T-cell (primary cell): ENCODE data around the gene DTNB. TPM values are rescaled to one million over a fixed set of nuclear protein-coding genes. Genes with fewer than 3 reads are reported as not detected.
A peak's percentile ranks its signal among the peaks of the same experiment; 100 is the strongest.

Experiments used
- ATAC-seq, 4 experiments: fragments of 200-7000 bp in 3 of 4; fragments of 150-1000 bp in 1 of 4; cut with Tn5 transposase; replicated peaks in 1 of 4; 1 replicate in 3 of 4; 2 replicates in 1 of 4; pipeline ENCODE4 v1.10.0; 2021; ENCODE audit warnings: moderate library complexity in 3 of 4, mild to moderate bottlenecking in 2 of 4, moderate number of reproducible peaks in 1 of 4
- CTCF ChIA-PET, 2 donors: fragments of 300-600 bp; sonication (Branson Sonifier 250); formaldehyde crosslinking; loops; one replicate each; lab custom pipeline; 2022; ENCODE audit warnings: antibody characterized with exemption in 2 of 2; lab: Charles Lee
- POLR2A ChIA-PET, 2 donors: fragments of 300-600 bp; sonication (Branson Sonifier 250); formaldehyde crosslinking; loops; one replicate each; lab custom pipeline; 2022; ENCODE audit warnings: antibody characterized with exemption in 2 of 2; lab: Charles Lee
- DNase-seq, 35 experiments: peaks; one replicate each; pipeline versions ENCODE4 v3.0.0 to v3.0.0-alpha.2; 2013 to 2023
- H3K27ac ChIP-seq: one replicate; pipeline ENCODE4 v1.5.1; 2013; ENCODE audit warnings: low read length
- H3K27me3 ChIP-seq, 2 experiments: replicated peaks in 1 of 2; 1 replicate in 1 of 2; 2 replicates in 1 of 2; pipeline versions ENCODE4 v1.6.1 to v1.7.0; 2013; ENCODE audit warnings: low read length in 1 of 2, mixed read lengths in 1 of 2; ENCODE audit not compliant: control insufficient read depth in 2 of 2, insufficient read depth in 2 of 2; ENCODE audit errors: extremely low read depth in 1 of 2
- H3K36me3 ChIP-seq, 2 donors: 1 replicate in 1 of 2; 2 replicates in 1 of 2; pipeline versions ENCODE4 v1.6.1 to v1.7.0; 2013; ENCODE audit warnings: low read length in 1 of 2; ENCODE audit not compliant: control insufficient read depth in 2 of 2, insufficient read depth in 1 of 2; ENCODE audit errors: extremely low read depth in 1 of 2
- H3K4me1 ChIP-seq, 2 experiments: 1 replicate in 1 of 2; 2 replicates in 1 of 2; pipeline versions ENCODE4 v1.6.1 to v1.7.0; 2013; ENCODE audit warnings: low read length in 2 of 2, mixed read lengths in 1 of 2; ENCODE audit not compliant: insufficient read depth in 2 of 2, control insufficient read depth in 1 of 2; ENCODE audit errors: extremely low read depth in 1 of 2
- H3K4me3 ChIP-seq, 2 donors: 1 replicate in 1 of 2; 2 replicates in 1 of 2; pipeline versions ENCODE4 v1.5.1 to v1.7.0; 2013; ENCODE audit warnings: mild to moderate bottlenecking in 2 of 2, low read length in 1 of 2, moderate library complexity in 1 of 2; ENCODE audit not compliant: control insufficient read depth in 1 of 2; ENCODE audit errors: extremely low read depth in 1 of 2
- H3K9me3 ChIP-seq: 2 replicates; pipeline ENCODE4 v1.7.0; 2013
- H3K27ac Mint-ChIP-seq, 2 donors: one replicate each; pipeline ENCODE4 v1.8.0; 2020 to 2021; ENCODE audit warnings: mild to moderate bottlenecking in 2 of 2, mixed read lengths in 2 of 2
- H3K27me3 Mint-ChIP-seq, 2 donors: one replicate each; pipeline ENCODE4 v1.8.0; 2021 to 2022; ENCODE audit warnings: mixed read lengths in 2 of 2
- H3K36me3 Mint-ChIP-seq: one replicate; pipeline ENCODE4 v1.8.0; 2021; ENCODE audit warnings: mixed read lengths
- H3K4me1 Mint-ChIP-seq, 3 donors: one replicate each; pipeline ENCODE4 v1.8.0; 2020 to 2022; ENCODE audit warnings: mixed read lengths in 3 of 3, mild to moderate bottlenecking in 1 of 3
- H3K4me3 Mint-ChIP-seq, 3 donors: one replicate each; pipeline ENCODE4 v1.8.0; 2020 to 2022; ENCODE audit warnings: mild to moderate bottlenecking in 3 of 3, mixed read lengths in 3 of 3, moderate library complexity in 3 of 3
- H3K9me3 Mint-ChIP-seq, 3 donors: one replicate each; pipeline ENCODE4 v1.8.0; 2020 to 2022; ENCODE audit warnings: mixed read lengths in 3 of 3
- WGBS: methylation state at CpG from one replicate; pipeline ENCODE4 v1.1.5; 2013; ENCODE audit warnings: missing lambda C conversion rate; ENCODE audit not compliant: insufficient coverage; 5-methylcytosine and 5-hydroxymethylcytosine counted together
- total RNA-seq, 35 experiments: library from RNA in 6 of 35; stranded (reverse) in 6 of 35; fragments of 120-200 nt in 1 of 35; gene quantifications; one replicate each; pipeline versions ENCODE4 v1.2.1 to v1.2.4 and lab custom pipeline; 2013 to 2026

Gene DTNB
- total RNA-seq, 5 donors from 2014 or later (not counting 1 experiment from before 2014, with no cell fraction given): 33.4 to 45.7 (median 39.6) TPM

DNA sequence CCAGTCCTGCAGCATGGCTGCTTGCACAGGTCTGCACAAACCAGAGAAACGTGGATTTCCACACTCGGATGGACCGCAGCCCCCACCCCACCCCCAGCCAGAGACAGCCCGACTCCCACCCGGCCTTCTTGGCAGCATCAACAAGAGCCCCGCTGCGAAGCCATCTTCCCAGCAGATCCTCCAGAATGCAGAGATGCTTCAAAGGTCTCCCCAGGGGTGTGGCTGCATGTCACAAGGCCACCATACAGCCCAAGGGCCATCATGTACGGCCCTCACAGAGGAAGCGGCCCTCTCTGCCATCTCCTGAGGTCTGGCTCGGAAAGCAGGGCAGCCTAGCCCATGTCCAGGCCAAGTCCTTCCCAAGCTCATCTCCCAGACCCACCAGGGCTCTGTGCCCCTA, 343.1 kb downstream of the DTNB start:
- Histone ChIP-seq H3K27ac (no peak overlapping the region), H3K4me1 (peaks cover 21 to 49% of the 10 kb centered on the region in 2 experiments), H3K36me3 (peaks cover 0 to 17% of the 10 kb centered on the region in 2 donors), H3K9me3 (no peaks in the 10 kb centered on the region), H3K27me3 (no peaks in the 10 kb centered on the region), H3K4me3 (no peak overlapping the region)
- H3K27me3 Mint-ChIP-seq: no peaks in the 10 kb centered on the region
- peaks cover 28% of the 10 kb centered on the region for H3K36me3 Mint-ChIP-seq
- no peak for ATAC-seq
- H3K27ac Mint-ChIP-seq: peak overlapping the region in 1 of 2 donors; percentile 49
- H3K4me1 Mint-ChIP-seq: peaks cover 57 to 67% (median 58%) of the 10 kb centered on the region in 3 donors
- ChIA-PET CTCF (no interaction called here), POLR2A (no interaction called here)
- WGBS: 89% methylated on average over 7 of the region's 10 CpGs
- no peak overlapping the region for H3K4me3 Mint-ChIP-seq
- no peak for DNase-seq
- H3K9me3 Mint-ChIP-seq: peaks cover 0 to 17% (median 4%) of the 10 kb centered on the region in 3 donors

DNA sequence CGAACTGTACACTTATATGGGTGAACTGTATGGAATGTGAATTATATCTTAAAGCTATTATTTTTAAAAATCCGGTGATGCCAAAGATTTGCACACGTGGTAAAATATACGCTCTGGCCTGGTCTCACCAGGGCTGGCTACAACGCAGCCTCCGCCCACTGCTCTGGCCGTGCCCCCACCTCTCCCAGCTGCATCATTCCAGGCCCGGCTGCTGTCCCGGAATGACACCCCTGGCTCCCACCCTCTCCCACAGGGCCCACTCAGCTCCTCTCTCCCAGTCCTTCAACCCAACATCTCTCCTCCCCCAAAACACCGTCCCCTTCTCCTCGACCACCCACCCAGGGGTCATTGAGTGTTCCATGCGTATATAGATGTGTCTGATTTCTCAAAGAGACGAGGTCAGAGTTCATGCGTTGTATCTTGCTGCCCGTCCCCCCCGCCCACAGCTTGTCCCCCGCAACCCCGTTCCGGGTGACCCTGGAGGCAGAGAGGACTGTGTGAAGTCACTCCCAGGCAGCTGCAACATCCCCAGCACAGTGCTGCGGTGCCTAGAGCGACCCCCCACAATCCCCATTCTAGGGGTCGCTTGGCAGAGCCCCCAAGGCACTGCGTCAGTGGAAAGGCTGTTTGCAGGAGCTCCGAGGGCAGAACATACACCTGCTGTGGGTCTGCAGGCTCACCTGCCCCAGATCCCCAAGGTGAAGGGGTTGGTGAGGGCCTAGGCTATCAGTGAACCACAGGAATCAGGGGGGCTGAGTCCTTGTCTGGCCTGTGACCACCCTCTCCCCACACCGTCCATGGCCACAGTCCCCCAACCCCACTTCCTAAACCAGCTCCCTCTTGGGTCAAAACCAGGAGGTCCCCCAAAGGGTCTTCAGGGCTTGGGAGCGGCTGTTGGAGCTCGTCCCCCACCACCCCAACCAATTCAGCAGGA, 345.0 kb downstream of the DTNB start:
- DNase-seq (no peak), ATAC-seq (no peak)
- Histone ChIP-seq H3K36me3 (peaks cover 3 to 17% of the 10 kb centered on the region in 2 donors), H3K9me3 (no peaks in the 10 kb centered on the region), H3K27me3 (no peaks in the 10 kb centered on the region), H3K27ac (no peak overlapping the region), H3K4me3 (no peak overlapping the region), H3K4me1 (peaks cover 7 to 51% of the 10 kb centered on the region in 2 experiments)
- ChIA-PET POLR2A (interaction anchor here in 1 of 2 donors (0.5 to 0.6 kb wide), 2 partner anchors 164 to 345 kb away, joined by 4 to 6 read pairs; no protein-coding TSS in a partner anchor), CTCF (no interaction called here)
- H3K27ac Mint-ChIP-seq: peak overlapping the region in 1 of 2 donors; percentile 39
- H3K4me1 Mint-ChIP-seq: peaks cover 53 to 66% (median 58%) of the 10 kb centered on the region in 3 donors
- peaks cover 0 to 17% (median 4%) of the 10 kb centered on the region in 3 donors for H3K9me3 Mint-ChIP-seq
- no peaks in the 10 kb centered on the region for H3K27me3 Mint-ChIP-seq
- 98% methylated on average over 16 of the region's 27 CpGs for WGBS
- H3K36me3 Mint-ChIP-seq: peaks cover 28% of the 10 kb centered on the region
- no peak overlapping the region for H3K4me3 Mint-ChIP-seq

Other genes with a start within 250 kb of the DTNB start
- 10 to 100 TPM; 36.3 to 53.2 (median 48.3) TPM for gene ASXL2, start 204.9 kb upstream of the DTNB start, total RNA-seq